ENCODE measurements around the gene HNF1B. TPM values are rescaled to one million over a fixed set of nuclear protein-coding genes. Genes with fewer than 3 reads are reported as not detected.
"Not testable (repeated sequence)": the region's sequence is repeated elsewhere in the genome, so short reads cannot be mapped to it uniquely, and the experiment has no call there.

HNF1B gene
- total RNA-seq, 4 donors from 2014 or later, result not detected

GRCh38 chr17:37689317-37689716 lies 55.5 kb downstream of the HNF1B start:
- Histone ChIP-seq H3K4me3 (no peak overlapping the region), H3K36me3 (no peaks in the 10 kb centered on the region), H3K4me1 (no peaks in the 10 kb centered on the region), H3K27me3 (no peaks in the 10 kb centered on the region), H3K27ac (no peak overlapping the region), H3K9me3 (no peaks in the 10 kb centered on the region)
- ATAC-seq, result no peak
- in situ Hi-C loops (cut with MboI; ENCODE audit: low sequenced_read_pairs in 4 of 4), result no loop called here
- no peak for DNase-seq
- intact Hi-C loops (cut with DNase I; ENCODE audit: low total_unique reads), result no loop called here
- TF ChIP-seq POLR2A (IDR thresholded peaks at IDR 0.05), result no peak
- TF ChIP-seq CTCF (IDR thresholded peaks at IDR 0.05 in 4 of 5, conservative IDR thresholded peaks at IDR 0.05 in 1 of 5), result no peak

GRCh38 chr17:37683454-37683984 lies 61.3 kb downstream of the HNF1B start:
- H3K27me3 ChIP-seq, result peaks cover 0 to 7% (median 0%) of the 10 kb centered on the region in 3 donors
- H3K9me3 ChIP-seq, result no peaks in the 10 kb centered on the region
- intact Hi-C loops (cut with DNase I; ENCODE audit: low total_unique reads), result no loop called here
- no peaks in the 10 kb centered on the region for H3K4me1 ChIP-seq
- H3K4me3 ChIP-seq, result no peak overlapping the region
- DNase-seq, result no peak
- H3K27ac ChIP-seq, result no peak overlapping the region
- ATAC-seq, result no peak
- in situ Hi-C loops (cut with MboI; ENCODE audit: low sequenced_read_pairs in 4 of 4), result no loop called here
- TF ChIP-seq POLR2A (IDR thresholded peaks at IDR 0.05), result no peak
- no peaks in the 10 kb centered on the region for H3K36me3 ChIP-seq

- intact Hi-C loops (cut with DNase I; ENCODE audit: low total_unique reads), result no loop called here
- no peak overlapping the region for H3K4me3 ChIP-seq
- DNase-seq (no peak), ATAC-seq (no peak)
- TF ChIP-seq POLR2A (IDR thresholded peaks at IDR 0.05), result no peak
- no peak for TF ChIP-seq CTCF (IDR thresholded peaks at IDR 0.05 in 4 of 5, conservative IDR thresholded peaks at IDR 0.05 in 1 of 5)
- H3K27me3 ChIP-seq, result peaks cover 0 to 10% (median 0%) of the 10 kb centered on the region in 3 donors
- no peaks in the 10 kb centered on the region for H3K4me1 ChIP-seq
- H3K9me3 ChIP-seq, result no peaks in the 10 kb centered on the region
- in situ Hi-C loops (cut with MboI; ENCODE audit: low sequenced_read_pairs in 4 of 4), result no loop called here
- no peak overlapping the region for H3K27ac ChIP-seq
- no peaks in the 10 kb centered on the region for H3K36me3 ChIP-seq
These were observed 62.9 kb downstream of the HNF1B start for GRCh38 chr17:37682007-37682406.

- intact Hi-C loops (cut with DNase I; ENCODE audit: low total_unique reads); ATAC-seq; H3K4me3 ChIP-seq; H3K27ac ChIP-seq; in situ Hi-C loops (cut with MboI; ENCODE audit: low sequenced_read_pairs in 4 of 4); H3K36me3 ChIP-seq; H3K4me1 ChIP-seq; H3K9me3 ChIP-seq; DNase-seq: not testable (repeated sequence)
- peaks cover 0 to 13% (median 0%) of the 10 kb centered on the region in 3 donors for H3K27me3 ChIP-seq
These were observed 64.9 kb downstream of the HNF1B start for GRCh38 chr17:37679995-37680394.

GRCh38 chr17:37678036-37678435 lies 66.8 kb downstream of the HNF1B start:
- H3K36me3 ChIP-seq, result no peaks in the 10 kb centered on the region
- no peaks in the 10 kb centered on the region for H3K9me3 ChIP-seq
- no peak for DNase-seq
- in situ Hi-C loops (cut with MboI; ENCODE audit: low sequenced_read_pairs in 4 of 4) (no loop called here), intact Hi-C loops (cut with DNase I; ENCODE audit: low total_unique reads) (no loop called here)
- TF ChIP-seq POLR2A (IDR thresholded peaks at IDR 0.05) (no peak), CTCF (IDR thresholded peaks at IDR 0.05 in 4 of 5, conservative IDR thresholded peaks at IDR 0.05 in 1 of 5) (no peak)
- no peak overlapping the region for H3K4me3 ChIP-seq
- ATAC-seq, result no peak
- no peak overlapping the region for H3K27ac ChIP-seq
- H3K4me1 ChIP-seq, result no peaks in the 10 kb centered on the region
- peaks cover 0 to 13% (median 0%) of the 10 kb centered on the region in 3 donors for H3K27me3 ChIP-seq

- no peaks in the 10 kb centered on the region for H3K9me3 ChIP-seq
- intact Hi-C loops (cut with DNase I; ENCODE audit: low total_unique reads), result no loop called here
- ATAC-seq (no peak), DNase-seq (no peak)
- TF ChIP-seq POLR2A (IDR thresholded peaks at IDR 0.05) (no peak), CTCF (IDR thresholded peaks at IDR 0.05 in 4 of 5, conservative IDR thresholded peaks at IDR 0.05 in 1 of 5) (no peak)
- no peaks in the 10 kb centered on the region for H3K36me3 ChIP-seq
- in situ Hi-C loops (cut with MboI; ENCODE audit: low sequenced_read_pairs in 4 of 4), result no loop called here
- no peak overlapping the region for H3K27ac ChIP-seq
- H3K4me3 ChIP-seq, result no peak overlapping the region
- peaks cover 0 to 13% (median 0%) of the 10 kb centered on the region in 3 donors for H3K27me3 ChIP-seq
- H3K4me1 ChIP-seq, result no peaks in the 10 kb centered on the region
These were observed 67.8 kb downstream of the HNF1B start for GRCh38 chr17:37677021-37677420.

All from gastrocnemius medialis (tissue), 4 donors.